Gastroesophageal sphincter (tissue), 3 donors: ENCODE results near the gene ATP1B3.

Experiments used
- POLR2AphosphoS5 ChIP-seq: sonication (generic); formaldehyde crosslinking; IDR thresholded peaks from one replicate; pipeline ENCODE4 v1.6.1; 2017; ENCODE audit warnings: antibody characterized with exemption
- TF ChIP-seq, protein P1 (sequence below), 4 experiments: fragments of 200-600 bp in 2 of 4; fragments of 450-650 bp in 2 of 4; sonication (generic) in 1 of 4; IDR thresholded peaks; one replicate each; pipeline ENCODE4 v1.5.1; 2017 to 2019; ENCODE audit warnings: antibody characterized with exemption in 4 of 4, mild to moderate bottlenecking in 2 of 4, moderate library complexity in 2 of 4

DNA sequence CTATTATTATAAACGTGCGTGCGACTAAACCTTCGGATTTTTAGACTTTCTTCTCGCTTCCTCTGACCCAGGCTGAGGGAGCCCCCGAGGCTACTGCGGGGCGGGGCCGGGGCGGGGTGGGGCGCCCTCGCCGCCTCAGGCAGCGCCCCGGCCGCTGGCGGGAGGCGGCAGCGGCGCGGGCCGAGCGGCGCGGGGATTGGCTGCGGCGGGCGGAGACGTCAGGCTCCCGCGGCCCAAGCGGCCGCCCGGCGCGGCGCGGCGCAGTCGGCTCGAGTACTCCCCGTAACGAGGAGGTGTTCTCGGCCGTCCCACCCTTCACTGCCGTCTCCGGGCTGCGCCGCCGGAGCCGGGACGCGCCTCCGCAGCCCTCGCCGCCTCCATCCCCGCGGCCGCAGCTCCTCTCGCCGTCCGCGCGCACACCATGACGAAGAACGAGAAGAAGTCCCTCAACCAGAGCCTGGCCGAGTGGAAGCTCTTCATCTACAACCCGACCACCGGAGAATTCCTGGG lies at the start of gene ATP1B3:
- TF ChIP-seq POLR2AphosphoS5 = peak; percentile 91
- TF ChIP-seq, protein P1, sequence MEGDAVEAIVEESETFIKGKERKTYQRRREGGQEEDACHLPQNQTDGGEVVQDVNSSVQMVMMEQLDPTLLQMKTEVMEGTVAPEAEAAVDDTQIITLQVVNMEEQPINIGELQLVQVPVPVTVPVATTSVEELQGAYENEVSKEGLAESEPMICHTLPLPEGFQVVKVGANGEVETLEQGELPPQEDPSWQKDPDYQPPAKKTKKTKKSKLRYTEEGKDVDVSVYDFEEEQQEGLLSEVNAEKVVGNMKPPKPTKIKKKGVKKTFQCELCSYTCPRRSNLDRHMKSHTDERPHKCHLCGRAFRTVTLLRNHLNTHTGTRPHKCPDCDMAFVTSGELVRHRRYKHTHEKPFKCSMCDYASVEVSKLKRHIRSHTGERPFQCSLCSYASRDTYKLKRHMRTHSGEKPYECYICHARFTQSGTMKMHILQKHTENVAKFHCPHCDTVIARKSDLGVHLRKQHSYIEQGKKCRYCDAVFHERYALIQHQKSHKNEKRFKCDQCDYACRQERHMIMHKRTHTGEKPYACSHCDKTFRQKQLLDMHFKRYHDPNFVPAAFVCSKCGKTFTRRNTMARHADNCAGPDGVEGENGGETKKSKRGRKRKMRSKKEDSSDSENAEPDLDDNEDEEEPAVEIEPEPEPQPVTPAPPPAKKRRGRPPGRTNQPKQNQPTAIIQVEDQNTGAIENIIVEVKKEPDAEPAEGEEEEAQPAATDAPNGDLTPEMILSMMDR (IDR thresholded peaks at IDR 0.05) = peak in 2 of 4 experiments; percentile 15 to 24
